Activated CD8-positive, alpha-beta memory T cell treated with anti-CD3 and anti-CD28 coated beads, Interleukin-2, amount 50 U/mL, for 24 hours (primary cell): ENCODE results near the gene FNDC3A.
A peak's percentile ranks its signal among the peaks of the same experiment; 100 is the strongest.
"Not testable (repeated sequence)": the region's sequence is repeated elsewhere in the genome, so short reads cannot be mapped to it uniquely, and the experiment has no call there.

ENCODE experiments used
- DNase-seq: peaks from one replicate; pipeline ENCODE4 v3.0.0-alpha.2; 2020; ENCODE audit errors: extremely low read depth

Gene FNDC3A

GRCh38 chr13:48975101-48975855 lies 434 bp upstream of the FNDC3A start:
- no peak for DNase-seq

- peak; percentile 20 for DNase-seq
These were observed 1.0 kb downstream of the FNDC3A start for GRCh38 chr13:48976576-48977285.

- no peak for DNase-seq
These were observed 1.5 kb downstream of the FNDC3A start for GRCh38 chr13:48977286-48977625.

GRCh38 chr13:48977973-48978372 lies 2.3 kb downstream of the FNDC3A start:
- DNase-seq: no peak

- no peak for DNase-seq
These were observed 3.4 kb downstream of the FNDC3A start for GRCh38 chr13:48978942-48979601.

GRCh38 chr13:48979892-48980291 lies 4.2 kb downstream of the FNDC3A start:
- DNase-seq: no peak

GRCh38 chr13:48983331-48983730 lies 7.6 kb downstream of the FNDC3A start:
- no peak for DNase-seq

- DNase-seq: no peak
These were observed 10.0 kb downstream of the FNDC3A start for GRCh38 chr13:48985756-48986155.

- DNase-seq: no peak
These were observed 15.2 kb downstream of the FNDC3A start for GRCh38 chr13:48990900-48991299.

GRCh38 chr13:48993150-48993549 lies 17.4 kb downstream of the FNDC3A start:
- no peak for DNase-seq

GRCh38 chr13:48994706-48995105 lies 19.0 kb downstream of the FNDC3A start:
- DNase-seq: no peak

GRCh38 chr13:48998641-48999292 lies 23.1 kb downstream of the FNDC3A start:
- no peak for DNase-seq

- DNase-seq: no peak
These were observed 24.5 kb downstream of the FNDC3A start for GRCh38 chr13:49000247-49000646.

GRCh38 chr13:49018986-49019635 lies 43.4 kb downstream of the FNDC3A start:
- DNase-seq: not testable (repeated sequence)

- DNase-seq: no peak
These were observed 44.6 kb downstream of the FNDC3A start for GRCh38 chr13:49020328-49020727.

GRCh38 chr13:49020940-49021553 lies 45.3 kb downstream of the FNDC3A start:
- no peak for DNase-seq

GRCh38 chr13:49021953-49022352 lies 46.2 kb downstream of the FNDC3A start:
- no peak for DNase-seq

GRCh38 chr13:49022472-49023144 lies 46.9 kb downstream of the FNDC3A start:
- no peak for DNase-seq

GRCh38 chr13:49023431-49023830 lies 47.7 kb downstream of the FNDC3A start:
- no peak for DNase-seq

- DNase-seq: no peak
These were observed 51.1 kb downstream of the FNDC3A start for GRCh38 chr13:49026851-49027250.

- DNase-seq: no peak
These were observed 53.9 kb downstream of the FNDC3A start for GRCh38 chr13:49029570-49029969.
